CD14-positive monocyte (primary cell): ENCODE results near the gene MAVS. TPM values are rescaled to one million over a fixed set of nuclear protein-coding genes. Genes with fewer than 3 reads are reported as not detected.

Source experiments
- DNase-seq, 3 donors: peaks; one replicate each; pipeline ENCODE4 v3.0.0-alpha.2; 2011 to 2022
- H2AFZ ChIP-seq: 2 replicates; pipeline ENCODE4 v1.6.0; 2012; ENCODE audit warnings: mild to moderate bottlenecking, low read depth, low read length, inconsistent platforms; ENCODE audit not compliant: insufficient read depth, poor library complexity, severe bottlenecking
- H3K27ac ChIP-seq, 2 donors: 1 replicate in 1 of 2; 2 replicates in 1 of 2; pipeline ENCODE4 v1.5.1; 2012 to 2013; ENCODE audit warnings: low read length in 2 of 2, control low read depth in 1 of 2, inconsistent platforms in 1 of 2, low read depth in 1 of 2, mild to moderate bottlenecking in 1 of 2
- H3K27me3 ChIP-seq, 2 donors: one replicate each; pipeline versions ENCODE4 v1.6.0 to v1.6.1; 2011 to 2013; ENCODE audit warnings: low read length in 2 of 2; ENCODE audit not compliant: control insufficient read depth in 2 of 2, insufficient read depth in 2 of 2
- H3K36me3 ChIP-seq, 2 donors: replicated peaks in 1 of 2; 1 replicate in 1 of 2; 2 replicates in 1 of 2; pipeline versions ENCODE4 v1.5.1 to v1.6.1; 2012 to 2013; ENCODE audit warnings: low read length in 2 of 2, control low read depth in 1 of 2, inconsistent platforms in 1 of 2, mild to moderate bottlenecking in 1 of 2; ENCODE audit not compliant: insufficient read depth in 2 of 2, control insufficient read depth in 1 of 2
- H3K4me1 ChIP-seq, 2 donors: 1 replicate in 1 of 2; 2 replicates in 1 of 2; pipeline versions ENCODE4 v1.5.1 to v1.6.1; 2012 to 2013; ENCODE audit warnings: low read length in 2 of 2, control low read depth in 1 of 2, inconsistent platforms in 1 of 2, mild to moderate bottlenecking in 1 of 2, moderate library complexity in 1 of 2; ENCODE audit not compliant: insufficient read depth in 2 of 2, control insufficient read depth in 1 of 2
- H3K4me2 ChIP-seq: replicated peaks from 2 replicates; pipeline ENCODE3; 2012; ENCODE audit warnings: low read length, moderate library complexity, mild to moderate bottlenecking; ENCODE audit not compliant: poor library complexity, severe bottlenecking; ENCODE audit errors: extremely low read depth
- H3K4me3 ChIP-seq, 3 experiments: fragments of 200-600 bp in 1 of 3; sonication (generic) in 1 of 3; replicated peaks in 1 of 3; 1 replicate in 2 of 3; 2 replicates in 1 of 3; pipeline ENCODE4 v1.5.1; 2011 to 2013; ENCODE audit warnings: low read length in 3 of 3, mild to moderate bottlenecking in 3 of 3, control low read depth in 2 of 3, low read depth in 2 of 3, inconsistent platforms in 1 of 3, moderate library complexity in 1 of 3
- H3K79me2 ChIP-seq: 2 replicates; pipeline ENCODE4 v1.6.0; 2012; ENCODE audit warnings: mild to moderate bottlenecking, control low read depth, inconsistent platforms, low read length, moderate library complexity; ENCODE audit not compliant: insufficient read depth
- H3K9ac ChIP-seq: 2 replicates; pipeline ENCODE4 v1.6.0; 2017; ENCODE audit warnings: low read length, mild to moderate bottlenecking; ENCODE audit not compliant: insufficient read depth, poor library complexity, severe bottlenecking
- H3K9me3 ChIP-seq, 2 donors: replicated peaks in 1 of 2; 1 replicate in 1 of 2; 2 replicates in 1 of 2; pipeline versions ENCODE4 v1.5.1 to v1.6.1; 2012 to 2013; ENCODE audit warnings: low read length in 2 of 2, control low read depth in 1 of 2; ENCODE audit not compliant: control insufficient read depth in 1 of 2, insufficient read depth in 1 of 2
- H4K20me1 ChIP-seq: 2 replicates; pipeline ENCODE4 v1.6.0; 2012; ENCODE audit warnings: mild to moderate bottlenecking, low read length, control low read depth, moderate library complexity; ENCODE audit not compliant: insufficient read depth
- H3K27ac Mint-ChIP-seq, 7 donors: one replicate each; pipeline ENCODE4 v1.8.0; 2020; ENCODE audit warnings: mild to moderate bottlenecking in 7 of 7, mixed read lengths in 7 of 7, moderate library complexity in 6 of 7, inconsistent platforms in 2 of 7
- H3K27me3 Mint-ChIP-seq, 3 donors: one replicate each; pipeline ENCODE4 v1.8.0; 2021 to 2022; ENCODE audit warnings: low read depth in 3 of 3, mild to moderate bottlenecking in 3 of 3, mixed read lengths in 3 of 3, moderate library complexity in 3 of 3, inconsistent platforms in 1 of 3
- H3K36me3 Mint-ChIP-seq, 2 donors: one replicate each; pipeline ENCODE4 v1.8.0; 2020; ENCODE audit warnings: mixed read lengths in 2 of 2, inconsistent platforms in 1 of 2, mild to moderate bottlenecking in 1 of 2
- H3K4me1 Mint-ChIP-seq: one replicate; pipeline ENCODE4 v1.8.0; 2020; ENCODE audit warnings: mild to moderate bottlenecking, mixed read lengths
- H3K4me3 Mint-ChIP-seq, 2 donors: one replicate each; pipeline ENCODE4 v1.8.0; 2020; ENCODE audit warnings: mild to moderate bottlenecking in 2 of 2, mixed read lengths in 2 of 2, moderate library complexity in 1 of 2
- H3K9me3 Mint-ChIP-seq, 7 donors: one replicate each; pipeline ENCODE4 v1.8.0; 2020 to 2022; ENCODE audit warnings: mixed read lengths in 7 of 7, mild to moderate bottlenecking in 6 of 7, moderate library complexity in 6 of 7, inconsistent platforms in 2 of 7
- WGBS: methylation state at CpG from one replicate; pipeline ENCODE4 v1.1.5; 2013; ENCODE audit warnings: missing lambda C conversion rate; ENCODE audit not compliant: insufficient coverage; 5-methylcytosine and 5-hydroxymethylcytosine counted together
- intact Hi-C, 2 donors: fragments of 100-400 bp; cut with micrococcal nuclease; formaldehyde crosslinking; loops; one replicate each; pipeline versions ENCODE4 v1.15.0 to v1.15.1; 2023
- polyA plus RNA-seq, 3 donors: library from polyadenylated mRNA; depleted of rRNA in 1 of 3; unstranded in 2 of 3; stranded (reverse) in 1 of 3; fragments of 300-500 nt in 2 of 3; fragments of >200 nt in 1 of 3; fragmentation: Illumina TruSeq in 2 of 3; gene quantifications; 1 replicate in 2 of 3; 2 replicates in 1 of 3; pipeline ENCODE4 v1.2.3, GENCODE V29; 2012 to 2021
- TF ChIP-seq, protein P1 (sequence below): fragments of 200-600 bp; IDR thresholded peaks from one replicate; pipeline ENCODE4 v1.8.0; 2022; ENCODE audit warnings: antibody characterized with exemption, mild to moderate bottlenecking

Gene MAVS
- polyA plus RNA-seq, 3 donors = 1.8 to 16.6 (median 3.2) TPM

DNA sequence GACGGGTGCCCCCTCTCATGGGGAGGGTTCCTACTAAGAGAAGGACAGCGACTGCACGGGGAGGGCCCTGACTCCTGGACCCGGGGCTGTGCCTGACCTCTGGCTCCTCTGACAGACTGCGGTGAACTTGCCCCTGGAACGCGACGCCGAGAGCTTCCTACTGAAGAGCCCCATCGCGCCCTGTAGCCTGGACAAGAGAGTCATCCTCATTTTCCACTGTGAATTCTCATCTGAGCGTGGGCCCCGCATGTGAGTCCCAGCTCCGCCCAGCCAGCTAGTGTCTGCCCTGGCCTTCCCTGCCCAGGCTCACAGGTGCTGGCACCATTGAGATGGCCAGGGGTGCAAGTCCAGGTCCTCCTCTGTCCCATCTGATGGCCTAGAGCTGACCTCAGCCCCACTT is 43.3 kb upstream of the MAVS start:
- Histone ChIP-seq H3K27me3 (no peaks in the 10 kb centered on the region), H3K9ac (no peak overlapping the region), H2AFZ (no peak overlapping the region), H3K4me2 (no peak overlapping the region), H4K20me1 (no peaks in the 10 kb centered on the region), H3K4me1 (peaks cover 64 to 79% of the 10 kb centered on the region in 2 donors), H3K79me2 (peaks cover 25% of the 10 kb centered on the region), H3K9me3 (no peaks in the 10 kb centered on the region), H3K27ac (peak overlapping the region in 1 of 2 donors; percentile 76), H3K36me3 (peaks cover 10 to 58% of the 10 kb centered on the region in 2 donors), H3K4me3 (no peak overlapping the region)
- peaks cover 0 to 4% (median 0%) of the 10 kb centered on the region in 3 donors for H3K27me3 Mint-ChIP-seq
- peaks cover 36 to 53% of the 10 kb centered on the region in 2 donors for H3K36me3 Mint-ChIP-seq
- peaks cover 70% of the 10 kb centered on the region for H3K4me1 Mint-ChIP-seq
- TF ChIP-seq, protein P1, sequence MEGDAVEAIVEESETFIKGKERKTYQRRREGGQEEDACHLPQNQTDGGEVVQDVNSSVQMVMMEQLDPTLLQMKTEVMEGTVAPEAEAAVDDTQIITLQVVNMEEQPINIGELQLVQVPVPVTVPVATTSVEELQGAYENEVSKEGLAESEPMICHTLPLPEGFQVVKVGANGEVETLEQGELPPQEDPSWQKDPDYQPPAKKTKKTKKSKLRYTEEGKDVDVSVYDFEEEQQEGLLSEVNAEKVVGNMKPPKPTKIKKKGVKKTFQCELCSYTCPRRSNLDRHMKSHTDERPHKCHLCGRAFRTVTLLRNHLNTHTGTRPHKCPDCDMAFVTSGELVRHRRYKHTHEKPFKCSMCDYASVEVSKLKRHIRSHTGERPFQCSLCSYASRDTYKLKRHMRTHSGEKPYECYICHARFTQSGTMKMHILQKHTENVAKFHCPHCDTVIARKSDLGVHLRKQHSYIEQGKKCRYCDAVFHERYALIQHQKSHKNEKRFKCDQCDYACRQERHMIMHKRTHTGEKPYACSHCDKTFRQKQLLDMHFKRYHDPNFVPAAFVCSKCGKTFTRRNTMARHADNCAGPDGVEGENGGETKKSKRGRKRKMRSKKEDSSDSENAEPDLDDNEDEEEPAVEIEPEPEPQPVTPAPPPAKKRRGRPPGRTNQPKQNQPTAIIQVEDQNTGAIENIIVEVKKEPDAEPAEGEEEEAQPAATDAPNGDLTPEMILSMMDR = no peak
- H3K27ac Mint-ChIP-seq = peak overlapping the region in 4 of 7 donors; percentile 66 to 88 (median 84)
- H3K9me3 Mint-ChIP-seq = peaks cover 0 to 2% (median 0%) of the 10 kb centered on the region in 7 donors
- WGBS = 94% methylated on average over 14 of the region's 14 CpGs
- no peak overlapping the region for H3K4me3 Mint-ChIP-seq
- intact Hi-C loops = no loop called here
- DNase-seq = no peak

DNA sequence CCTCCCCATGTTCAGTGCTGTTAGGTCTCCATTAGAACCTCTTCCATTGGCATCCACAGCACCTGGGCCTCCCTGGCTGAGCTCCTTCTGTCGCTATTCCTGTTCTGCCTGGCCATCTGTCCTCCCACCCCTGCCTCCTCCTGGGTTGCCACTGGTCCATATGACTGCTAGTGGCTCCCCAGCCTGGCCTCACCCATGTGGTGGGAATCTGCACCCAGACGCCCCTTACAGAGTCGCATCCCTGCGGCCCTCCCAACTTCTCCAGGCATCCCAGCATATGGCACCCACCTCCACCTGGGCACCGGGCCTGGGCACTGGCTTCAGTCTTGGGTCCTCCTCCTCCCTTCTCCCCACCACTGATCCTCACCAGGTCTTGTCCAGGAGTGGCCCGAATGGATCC is 42.8 kb upstream of the MAVS start:
- H3K27ac ChIP-seq = peak overlapping the region; percentile 45 to 76
- no peaks in the 10 kb centered on the region for H4K20me1 ChIP-seq
- DNase-seq = no peak
- Mint-ChIP-seq H3K4me1 (peaks cover 66% of the 10 kb centered on the region), H3K9me3 (peaks cover 0 to 2% (median 0%) of the 10 kb centered on the region in 7 donors), H3K36me3 (peaks cover 36 to 47% of the 10 kb centered on the region in 2 donors), H3K4me3 (peak overlapping the region in 1 of 2 donors; percentile 79), H3K27ac (peak overlapping the region; percentile 60 to 91 (median 86)), H3K27me3 (peaks cover 0 to 3% (median 0%) of the 10 kb centered on the region in 3 donors)
- no peaks in the 10 kb centered on the region for H3K9me3 ChIP-seq
- H3K9ac ChIP-seq = no peak overlapping the region
- peaks cover 67 to 79% of the 10 kb centered on the region in 2 donors for H3K4me1 ChIP-seq
- intact Hi-C loops = no loop called here
- H2AFZ ChIP-seq = no peak overlapping the region
- WGBS = 69% methylated on average over 6 of the region's 6 CpGs
- H3K4me3 ChIP-seq = peak overlapping the region in 1 of 3 experiments; percentile 4
- H3K36me3 ChIP-seq = peaks cover 10 to 52% of the 10 kb centered on the region in 2 donors
- H3K4me2 ChIP-seq = peak overlapping the region; percentile 40
- no peaks in the 10 kb centered on the region for H3K27me3 ChIP-seq
- H3K79me2 ChIP-seq = peaks cover 19% of the 10 kb centered on the region
- TF ChIP-seq, protein P1 = no peak
